ENCODE measurements around the gene PIM1. TPM values are rescaled to one million over a fixed set of nuclear protein-coding genes. Genes with fewer than 3 reads are reported as not detected.
A peak's percentile ranks its signal among the peaks of the same experiment; 100 is the strongest.

Gene PIM1
- total and polyA plus RNA-seq, 9 of the 15 experiments (the other 6 are each of a cell fraction or from before 2014, with no cell fraction given): 19.0 to 789 (median 212) TPM

- TF ChIP-seq ZBTB40 (IDR thresholded peaks at IDR 0.05): no peak
- TF ChIP-seq ZBTB40 (CRISPR knock-in tag; IDR thresholded peaks at IDR 0.05): no peak
- TF ChIP-seq TCF7L2 (IDR thresholded peaks at IDR 0.05; ENCODE audit: low read depth, low read length): no peak
- TF ChIP-seq HEY1 (CRISPR knock-in tag; IDR thresholded peaks at IDR 0.05; ENCODE audit: borderline replicate concordance): no peak
- no peak for TF ChIP-seq RUNX1 (IDR thresholded peaks at IDR 0.05; ENCODE audit: low read depth)
- TF ChIP-seq ELK3 (CRISPR knock-in tag; IDR thresholded peaks at IDR 0.05): no peak
- TF ChIP-seq GTF3C2 (IDR thresholded peaks at IDR 0.05; ENCODE audit: borderline replicate concordance, extremely low read depth, insufficient read length): no peak
- no peak for TF ChIP-seq MCM5 (IDR thresholded peaks at IDR 0.05; ENCODE audit: low read depth)
- no peak for TF ChIP-seq PML (IDR thresholded peaks at IDR 0.05; ENCODE audit: low read length)
- TF ChIP-seq POLR3G (IDR thresholded peaks at IDR 0.05; ENCODE audit: extremely low read depth, insufficient read length, insufficient replicate concordance): no peak
- 0 out of 2 replicates have a peak, but pooled peaks have one; percentile 29 for TF ChIP-seq CREB3 (tag; conservative IDR thresholded peaks at IDR 0.05; ENCODE audit: low read depth)
- TF ChIP-seq SIN3B (IDR thresholded peaks at IDR 0.05; ENCODE audit: low read depth): no peak
- peak; percentile 97 for TF ChIP-seq WHSC1 (IDR thresholded peaks at IDR 0.05; ENCODE audit: low read length)
Observed at GRCh38 chr6:37187321-37188022, 17.5 kb downstream of the PIM1 start (continued).
